HG03103 (cell line): ENCODE results near the gene HACD3.
A peak's percentile ranks its signal among the peaks of the same experiment; 100 is the strongest.

Experiments used
- ATAC-seq: cut with Tn5 transposase; IDR thresholded peaks from one replicate; pipeline ENCODE4 v1.9.1; 2021; ENCODE audit warnings: low read depth; ENCODE audit not compliant: unreplicated experiment

HACD3 gene, protein sequence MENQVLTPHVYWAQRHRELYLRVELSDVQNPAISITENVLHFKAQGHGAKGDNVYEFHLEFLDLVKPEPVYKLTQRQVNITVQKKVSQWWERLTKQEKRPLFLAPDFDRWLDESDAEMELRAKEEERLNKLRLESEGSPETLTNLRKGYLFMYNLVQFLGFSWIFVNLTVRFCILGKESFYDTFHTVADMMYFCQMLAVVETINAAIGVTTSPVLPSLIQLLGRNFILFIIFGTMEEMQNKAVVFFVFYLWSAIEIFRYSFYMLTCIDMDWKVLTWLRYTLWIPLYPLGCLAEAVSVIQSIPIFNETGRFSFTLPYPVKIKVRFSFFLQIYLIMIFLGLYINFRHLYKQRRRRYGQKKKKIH

DNA sequence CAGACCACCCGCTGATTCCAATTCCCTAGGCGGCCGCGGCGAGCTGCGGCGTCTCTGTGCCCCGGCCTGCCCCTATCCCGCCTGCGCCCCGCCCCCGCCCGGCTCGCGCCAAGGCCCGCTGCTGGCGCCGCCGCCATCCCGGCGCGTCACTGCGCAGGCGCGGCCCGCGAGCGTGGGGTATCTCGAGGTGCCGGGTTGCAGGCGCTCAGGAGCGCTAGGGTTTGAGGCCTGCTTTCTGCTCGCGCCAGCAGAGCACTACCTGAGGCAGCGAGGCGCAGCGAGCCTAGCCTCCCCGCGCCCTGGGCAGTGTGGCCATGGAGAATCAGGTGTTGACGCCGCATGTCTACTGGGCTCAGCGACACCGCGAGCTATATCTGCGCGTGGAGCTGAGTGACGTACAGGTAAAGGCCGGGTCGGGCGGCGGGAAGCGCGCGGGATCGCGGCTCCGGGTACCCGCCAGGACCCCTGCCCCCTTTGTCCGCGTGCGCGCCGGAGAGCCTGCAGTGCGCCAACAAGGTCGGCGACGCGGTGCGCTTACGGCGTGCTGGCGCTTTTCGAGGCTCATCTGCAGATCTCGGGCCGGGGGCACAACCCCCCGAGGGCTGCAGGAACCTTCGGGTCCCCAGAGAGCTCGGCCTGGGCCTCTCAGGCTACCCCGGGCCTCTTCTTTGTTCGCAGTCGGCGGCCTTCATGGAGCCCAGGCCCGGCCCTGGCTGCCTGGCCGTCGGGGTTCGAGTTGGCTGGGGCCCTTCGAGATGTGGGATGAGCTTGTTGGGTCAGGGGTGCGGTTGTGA, at the start of gene HACD3:
TSS of gene HACD3 (plus strand) at position 146 of the 794 bp plus-strand sequence. CDS start at position 315, 169 bp downstream.
- ATAC-seq = peak; percentile 73

DNA sequence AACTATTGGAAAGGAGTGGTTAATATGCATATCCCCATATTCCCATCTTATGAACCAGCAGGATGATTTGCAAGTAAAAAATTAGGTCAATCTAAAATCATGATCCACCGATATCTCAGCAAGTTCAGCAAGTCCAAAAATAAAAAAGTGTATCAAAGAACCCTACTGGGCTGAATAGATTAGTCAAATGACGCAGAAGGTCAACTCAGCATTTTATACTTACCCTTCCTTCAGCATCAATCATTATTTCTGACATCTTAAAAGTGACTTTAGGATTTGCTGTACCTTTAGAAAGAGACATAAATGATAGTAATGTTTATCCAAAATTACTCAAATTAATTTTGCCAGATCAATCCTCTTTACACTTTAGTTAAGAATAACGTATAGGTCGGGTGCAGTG, 45.4 kb upstream of the HACD3 start:
- no peak for ATAC-seq

DNA sequence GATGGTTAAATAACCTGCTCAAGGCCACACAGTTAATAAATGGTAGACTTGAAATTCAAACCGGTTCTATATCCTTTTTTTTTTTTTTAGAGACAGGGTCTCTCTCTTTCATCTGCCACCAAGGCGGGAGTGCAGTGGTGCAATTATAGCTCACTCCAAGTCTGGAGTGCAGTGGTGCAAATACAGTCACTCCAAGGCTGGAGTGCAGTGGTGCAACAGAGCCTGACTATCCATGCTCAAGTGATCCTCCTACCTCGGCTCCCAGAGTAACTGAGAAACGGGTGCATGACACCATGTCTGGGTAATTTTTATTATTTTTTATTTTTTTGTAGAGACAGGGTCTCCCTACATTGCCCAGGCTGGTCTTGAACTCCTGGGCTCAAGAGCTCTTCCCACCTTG, 36.2 kb upstream of the HACD3 start:
- ATAC-seq = no peak

DNA sequence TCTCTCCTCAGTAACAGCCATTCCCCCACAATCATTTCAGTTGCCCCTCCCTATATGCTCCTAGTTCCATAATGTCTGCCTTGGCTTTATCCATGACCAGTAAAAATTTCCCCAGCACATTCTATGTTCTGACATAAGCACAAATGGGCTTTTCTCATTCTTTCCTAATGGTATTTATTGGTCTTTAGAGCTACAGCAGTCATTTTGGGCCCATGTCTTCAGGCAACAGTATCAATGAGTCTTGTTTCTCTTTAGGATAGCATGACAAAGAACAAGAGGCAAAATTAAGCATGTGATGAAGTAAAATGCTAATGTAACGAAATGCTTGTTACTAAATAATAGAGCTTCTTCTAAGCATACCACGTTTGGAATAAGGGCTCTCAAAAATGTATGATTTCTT, 20.9 kb upstream of the HACD3 start:
- no peak for ATAC-seq

DNA sequence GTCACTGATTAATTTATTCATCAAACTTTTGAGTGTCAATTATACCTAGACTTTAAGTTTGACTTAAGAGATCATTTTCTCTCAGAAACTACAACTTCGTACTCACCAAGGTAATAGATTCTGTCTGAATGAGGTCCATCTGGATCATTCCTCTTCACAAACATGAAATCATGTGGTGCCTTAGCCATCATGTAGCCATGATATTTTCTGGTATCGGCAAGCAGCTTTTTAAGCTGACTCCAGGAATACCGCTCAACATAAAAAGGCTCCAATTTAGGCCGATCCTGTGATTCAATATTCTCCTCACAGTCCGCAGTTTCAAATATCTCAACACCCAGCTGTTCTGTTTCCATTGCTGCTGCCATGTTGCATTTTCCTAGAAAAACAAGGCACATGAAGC, 18.1 kb upstream of the HACD3 start:
- ATAC-seq = no peak

DNA sequence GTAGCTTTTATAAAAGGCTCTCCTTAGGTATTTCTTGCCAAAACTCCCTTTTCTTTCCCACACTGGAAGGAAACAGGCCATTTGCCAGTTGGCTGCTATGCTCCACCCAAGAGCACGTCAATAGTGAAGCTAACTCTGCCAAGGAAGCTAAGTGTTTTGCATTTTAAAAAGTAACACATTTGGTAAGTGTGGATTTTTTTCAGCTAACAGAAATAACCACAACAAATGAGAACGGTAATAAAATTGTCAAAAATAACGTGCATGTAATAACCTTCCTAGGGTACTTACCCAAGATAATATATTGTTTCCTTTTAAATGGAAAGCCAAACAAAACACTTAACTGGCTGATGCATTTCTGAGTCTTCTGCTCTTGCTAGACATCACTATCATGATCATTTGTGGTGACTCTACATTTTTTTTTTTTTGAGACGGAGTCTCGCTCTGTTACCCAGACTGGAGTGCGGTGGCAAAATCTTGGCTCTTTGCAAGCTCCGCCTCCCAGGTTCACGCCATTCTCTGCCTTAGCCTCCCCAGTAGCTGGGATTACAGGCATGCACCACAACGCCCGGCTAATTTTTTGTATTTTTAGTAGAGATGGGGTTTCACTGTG, 17.4 kb upstream of the HACD3 start:
- no peak for ATAC-seq

DNA sequence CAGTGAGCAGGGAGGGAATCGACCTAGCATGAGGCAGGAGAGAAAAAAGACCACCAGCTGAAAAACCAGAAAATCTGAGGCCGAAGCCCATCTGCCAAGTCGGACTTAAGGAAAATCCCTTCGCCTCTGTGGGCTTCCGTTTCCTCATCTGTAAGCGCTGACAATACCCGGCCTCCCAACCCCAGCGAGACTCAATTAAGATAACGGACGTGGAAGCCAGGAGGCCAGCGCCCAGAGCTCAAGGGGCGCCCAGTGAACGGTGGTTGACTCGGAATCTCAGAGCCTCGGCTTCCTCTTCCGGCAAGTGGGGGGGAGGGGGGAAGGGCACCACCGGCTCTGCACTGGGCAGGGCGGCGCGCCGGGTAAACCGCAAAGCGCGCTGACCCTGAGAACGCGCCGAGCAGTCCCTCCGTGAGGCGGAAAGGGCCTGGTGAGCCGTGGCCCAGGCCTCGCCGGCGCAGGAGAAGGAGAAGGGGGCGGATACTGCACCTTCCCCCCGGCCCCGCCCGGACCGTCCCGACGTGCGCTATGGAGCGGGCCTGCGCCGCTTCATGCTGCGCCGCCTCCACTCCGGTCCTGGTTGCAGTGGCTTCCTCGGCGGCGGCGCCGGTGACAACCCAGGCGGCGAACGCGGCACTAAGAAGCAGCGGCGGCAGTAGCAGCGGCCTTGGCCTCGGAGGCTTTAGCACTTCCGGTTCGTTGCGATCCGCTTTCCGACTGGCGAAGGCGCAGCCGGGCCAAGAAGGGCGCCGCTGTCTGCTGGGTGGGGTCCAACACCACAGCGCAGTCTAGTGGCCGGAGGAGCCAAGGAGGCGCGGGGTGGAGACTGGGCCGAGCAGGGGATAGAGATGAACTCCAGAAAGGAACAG, 13.0 kb upstream of the HACD3 start, which contains the start of gene DPP8:
TSS of gene DPP8 (minus strand) at position 693 of the 869 bp plus-strand sequence. CDS start 5,136 bp downstream, outside the sequence.
- ATAC-seq = peak; percentile 76

DNA sequence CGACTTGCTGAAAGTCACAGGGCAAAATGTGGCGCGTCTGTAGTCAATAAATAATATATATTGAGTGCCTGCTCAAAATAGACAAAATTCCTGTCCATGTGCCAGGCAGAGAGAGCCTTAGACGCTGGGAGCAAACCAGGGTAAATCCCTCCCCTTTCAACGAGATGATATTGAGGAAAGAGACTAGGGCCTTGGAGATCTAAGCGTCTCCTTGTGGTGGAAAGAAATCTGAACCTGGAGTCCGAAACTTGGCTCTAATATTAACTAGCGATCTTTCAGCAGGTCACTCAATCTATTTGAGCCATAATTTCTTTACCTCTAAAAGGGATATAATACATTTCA, 12.4 kb upstream of the HACD3 start:
- no peak for ATAC-seq

DNA sequence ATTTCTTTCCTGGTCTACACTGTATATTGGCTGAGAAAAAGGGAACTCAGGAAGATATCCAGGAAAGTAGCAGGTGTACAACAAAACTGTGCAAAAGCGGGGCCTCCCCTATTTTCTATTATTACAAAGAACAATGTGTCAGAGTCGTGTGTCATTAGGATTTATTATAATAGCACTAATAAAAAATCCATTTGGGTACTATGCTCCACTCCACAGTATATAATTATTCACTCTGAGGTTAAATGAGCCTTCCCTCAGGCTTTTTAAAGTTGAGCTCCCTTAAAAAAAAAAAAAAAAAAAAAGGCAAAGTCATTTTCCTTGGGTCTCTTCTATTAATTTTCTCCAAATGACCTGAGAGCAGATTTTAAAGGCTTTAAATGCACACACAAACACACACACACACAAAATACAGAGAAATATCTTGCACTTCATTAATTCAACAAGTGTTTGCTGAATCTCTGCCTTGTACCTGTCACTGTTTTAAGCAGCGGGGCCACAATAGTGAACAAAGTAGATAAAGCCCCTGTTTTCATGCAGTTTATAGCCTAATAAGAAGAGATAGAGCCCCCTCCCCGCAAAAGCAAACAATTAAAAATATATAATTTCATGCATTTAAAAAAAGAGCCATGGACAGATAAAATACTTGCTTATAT, 11.5 kb upstream of the HACD3 start:
- ATAC-seq = no peak

DNA sequence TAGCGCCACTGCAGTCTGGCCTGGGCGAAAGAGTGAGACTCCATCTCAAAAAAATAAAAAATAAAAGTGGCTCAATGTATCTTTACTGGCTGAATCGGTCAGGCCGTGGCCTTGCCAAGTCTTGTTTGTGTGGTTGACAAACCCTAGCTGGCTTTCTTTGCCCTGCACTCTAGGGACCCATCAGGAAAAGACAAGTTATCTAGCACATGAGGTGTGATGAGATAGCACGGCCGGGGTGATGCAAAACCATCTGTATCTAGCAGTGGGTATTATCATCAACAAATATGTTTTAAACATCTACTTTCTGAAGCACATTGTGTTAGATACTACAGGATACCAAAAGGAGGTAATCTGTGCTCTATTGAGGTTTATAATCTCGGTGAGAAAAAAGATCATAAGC, 8.9 kb upstream of the HACD3 start:
- ATAC-seq = no peak

DNA sequence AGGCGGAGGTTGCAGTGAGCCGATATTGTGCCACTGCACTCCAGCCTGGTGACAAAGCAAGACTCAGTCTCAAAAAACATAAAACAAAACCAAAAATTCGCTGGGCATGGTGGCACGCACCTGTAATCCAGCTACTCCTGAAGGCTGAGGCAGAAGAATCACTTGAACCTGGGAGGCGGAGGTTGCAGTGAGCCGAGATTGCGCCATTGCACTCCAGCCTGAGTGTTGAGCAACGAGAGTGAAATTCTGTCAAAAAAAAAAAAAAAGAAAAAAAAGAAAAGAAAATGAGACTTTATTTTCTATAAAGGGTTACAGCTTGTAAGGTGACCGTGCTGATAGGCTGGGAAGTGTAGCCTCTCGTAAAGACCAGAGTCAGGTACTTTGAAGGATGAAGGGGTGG, 6.0 kb upstream of the HACD3 start:
- ATAC-seq = no peak

DNA sequence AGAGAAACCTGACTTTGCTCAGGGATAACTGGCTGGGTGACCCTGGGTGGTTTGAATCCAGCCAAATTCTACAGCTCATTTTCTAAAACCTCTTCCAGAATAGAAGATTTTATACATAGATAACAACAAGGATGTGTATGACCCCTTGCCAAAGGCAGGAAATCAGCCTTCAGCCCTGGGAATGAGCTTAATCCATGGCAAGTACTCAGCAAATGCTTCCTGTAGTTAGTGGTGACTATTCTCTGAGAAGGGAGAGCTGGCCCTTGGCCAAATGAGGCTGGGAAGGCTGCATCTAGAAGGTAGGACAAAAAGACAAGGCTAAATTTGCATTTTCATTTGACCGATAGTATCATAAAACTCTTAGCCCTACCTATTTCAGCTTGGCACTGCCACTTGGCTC, 4.6 kb upstream of the HACD3 start:
- ATAC-seq = no peak

DNA sequence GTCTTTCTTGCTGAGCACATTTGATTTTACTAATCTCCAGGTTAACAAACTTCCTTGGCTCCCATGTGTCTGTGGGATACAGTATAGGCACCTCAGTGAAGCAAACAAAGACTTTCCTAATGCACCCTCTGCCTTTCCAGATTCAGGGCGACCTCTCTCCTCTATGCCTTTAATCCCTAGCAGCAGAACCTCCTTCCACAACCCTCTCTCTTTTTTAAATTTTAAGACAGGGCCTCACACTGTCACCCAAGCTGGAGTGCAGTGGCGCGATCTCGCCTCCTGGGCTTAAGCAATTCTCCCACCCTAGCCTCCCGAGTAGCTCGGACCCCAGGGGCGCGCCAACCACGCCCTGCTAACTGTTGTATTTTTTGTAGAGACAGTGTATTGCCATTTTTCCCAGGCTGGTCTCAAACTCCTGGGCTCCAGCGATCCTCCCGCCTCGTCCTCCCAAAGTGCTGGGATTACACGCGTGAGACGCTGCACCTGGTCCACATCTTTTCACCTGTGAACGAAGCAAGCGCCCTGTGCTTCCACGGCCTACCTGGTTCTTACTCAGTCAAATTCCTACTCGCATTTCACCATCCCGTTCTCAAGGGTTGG, 1.7 kb upstream of the HACD3 start:
- ATAC-seq = no peak

DNA sequence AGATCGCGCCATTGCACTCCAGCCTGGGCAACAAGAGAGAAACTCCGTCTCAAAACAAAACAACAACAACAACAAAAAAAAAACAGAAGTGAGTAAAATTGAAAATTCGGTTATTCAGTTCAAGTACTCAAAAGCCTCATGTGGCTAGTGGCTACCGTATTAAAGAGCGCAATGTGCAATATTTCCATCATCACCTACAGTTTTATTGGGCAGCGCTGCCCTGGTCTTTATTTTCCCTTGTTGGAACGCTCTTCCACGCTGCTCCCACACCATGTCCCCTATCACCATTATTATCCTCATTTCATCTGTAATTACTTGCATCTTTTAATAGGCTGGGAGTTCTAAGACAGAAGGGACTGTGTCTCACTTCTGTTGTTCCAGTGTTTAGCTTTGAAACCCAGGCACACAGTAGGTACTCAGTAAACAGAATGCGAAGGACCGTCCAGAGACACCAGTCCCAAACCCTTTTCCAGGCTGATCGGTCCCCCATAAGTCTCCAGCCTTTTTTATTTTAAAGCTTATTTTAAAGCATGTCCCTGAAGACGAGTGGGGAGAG, 423 bp upstream of the HACD3 start:
- no peak for ATAC-seq

DNA sequence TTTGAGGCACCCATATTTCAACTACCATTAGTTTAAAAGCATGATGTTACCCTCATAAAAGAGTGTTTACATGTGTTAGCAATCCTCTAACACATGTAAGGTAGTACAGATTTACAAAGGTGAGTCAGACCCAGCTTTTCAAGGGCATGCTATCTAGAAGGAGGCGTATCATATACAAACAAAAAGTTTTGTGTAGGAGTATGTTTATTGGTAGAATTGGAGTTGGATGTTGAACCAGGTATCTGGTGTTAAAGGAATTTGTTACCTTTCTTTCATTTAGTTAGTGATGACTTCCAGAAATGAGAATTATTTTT, 2.4 kb downstream of the HACD3 start:
- ATAC-seq = no peak

DNA sequence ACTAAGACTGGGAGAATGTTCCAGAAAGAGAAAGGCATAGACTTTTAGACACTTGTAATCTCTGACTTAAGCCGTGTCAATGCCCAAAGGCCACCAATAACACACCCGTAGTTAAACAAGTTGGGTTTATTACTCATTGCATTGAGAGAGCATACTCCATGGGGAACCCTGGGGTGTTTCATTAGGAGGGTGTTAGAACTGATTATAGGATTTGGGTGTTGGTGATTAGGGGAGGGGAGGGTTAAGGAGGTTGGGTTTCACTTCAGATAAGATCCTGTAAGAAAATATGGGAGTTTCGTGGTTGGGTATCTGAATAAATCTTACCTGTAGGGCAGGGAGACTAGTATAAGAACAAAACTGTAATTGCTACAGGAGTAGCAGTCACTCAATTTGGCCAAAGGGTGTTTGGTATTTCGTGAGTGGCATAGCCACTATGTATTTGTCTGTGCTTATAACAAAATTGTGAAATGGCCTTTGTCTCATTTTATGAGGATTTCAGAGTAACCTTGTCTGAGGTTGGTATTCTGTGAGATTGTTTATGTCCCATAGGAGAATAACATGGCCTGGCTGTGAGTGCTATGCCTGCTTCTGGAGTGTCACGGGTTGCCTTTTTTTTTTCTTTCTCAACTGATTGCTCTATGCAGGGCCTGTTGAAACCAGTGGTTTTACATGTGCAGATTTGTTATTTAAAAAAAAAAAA, 2.9 kb downstream of the HACD3 start:
- ATAC-seq = no peak

DNA sequence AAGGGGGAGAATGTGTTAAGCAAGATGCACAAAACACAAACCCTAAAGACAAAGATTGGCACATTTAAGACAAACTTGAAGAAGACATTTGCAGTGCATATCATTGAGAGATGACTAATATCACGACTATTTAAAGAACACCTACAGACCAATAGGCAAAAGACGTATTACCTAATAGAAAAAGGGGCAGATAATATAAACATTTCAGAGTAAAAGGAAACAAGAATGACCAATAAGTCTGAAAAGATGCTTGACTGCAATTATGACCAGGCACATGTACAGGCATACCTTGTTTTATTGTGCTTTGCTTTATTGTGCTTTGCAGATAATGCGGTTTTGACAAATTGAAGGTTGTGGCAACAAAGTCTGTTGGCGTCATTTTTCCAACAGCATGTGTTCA, 4.9 kb downstream of the HACD3 start:
- no peak for ATAC-seq

DNA sequence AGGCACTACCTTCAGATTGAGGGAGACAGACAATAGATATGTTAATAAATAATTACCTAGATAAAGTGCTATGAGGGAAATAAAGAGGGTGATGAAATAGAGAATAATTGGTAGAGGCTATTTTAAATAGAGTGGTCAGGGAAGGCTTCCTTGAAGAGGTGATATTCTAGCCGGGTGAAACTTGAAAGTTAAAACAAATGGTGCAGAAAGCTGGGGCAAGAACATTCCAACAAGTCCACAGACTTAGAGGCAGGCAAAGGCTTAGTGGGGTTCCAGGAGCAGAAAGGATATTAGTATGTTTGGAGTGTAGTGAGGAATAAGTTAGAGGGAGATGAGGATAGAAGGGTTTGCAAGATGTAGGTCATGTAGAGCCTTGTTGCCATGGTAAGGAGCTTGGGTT, 10.1 kb downstream of the HACD3 start:
- ATAC-seq = no peak

DNA sequence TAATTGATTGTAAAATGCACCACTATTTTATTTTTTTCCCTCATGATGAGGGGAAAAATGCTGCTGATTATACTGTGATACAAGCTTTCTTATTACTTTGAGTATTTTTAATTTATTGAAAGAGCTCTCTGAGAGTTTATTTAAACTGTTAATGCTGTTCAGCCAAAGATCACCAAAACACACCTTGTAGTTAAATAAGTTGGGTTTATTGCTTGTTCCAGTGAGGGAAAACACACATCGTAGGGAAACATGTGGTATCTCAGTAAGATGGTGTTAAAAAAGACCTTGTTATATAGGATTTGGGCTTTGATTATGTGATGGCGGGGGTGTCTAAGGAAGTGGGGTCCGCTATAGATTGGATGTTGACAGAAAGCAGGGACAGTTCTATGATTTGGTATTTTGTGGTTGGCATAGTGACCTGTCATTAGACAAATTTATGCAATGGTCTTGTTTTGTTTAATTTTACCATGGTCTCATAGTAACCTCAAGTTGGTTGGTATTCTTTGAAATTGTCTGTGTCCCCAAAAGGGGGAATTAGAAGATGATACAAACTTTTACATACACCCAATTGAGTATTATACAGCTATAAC, 11.1 kb downstream of the HACD3 start:
- no peak for ATAC-seq
